Smooth muscle cell (in vitro differentiated cells): Measurements from ENCODE around the gene RCSD1. TPM values are rescaled to one million over a fixed set of nuclear protein-coding genes. Genes with fewer than 3 reads are reported as not detected.
A peak's percentile ranks its signal among the peaks of the same experiment; 100 is the strongest.
"Not testable (repeated sequence)": the region's sequence is repeated elsewhere in the genome, so short reads cannot be mapped to it uniquely, and the experiment has no call there.

ENCODE experiments used
- DNase-seq: peaks from one replicate; lab custom pipeline; 2025; ENCODE audit not compliant: unreplicated experiment; lab: John Stamatoyannopoulos, UW
- H2AFZ ChIP-seq: fragments of 200-600 bp; sonication (generic); 2 replicates; pipeline ENCODE4 v1.6.0; 2016; ENCODE audit warnings: antibody characterized with exemption, low read depth, mild to moderate bottlenecking
- H3F3A ChIP-seq: fragments of 200-600 bp; sonication (generic); 2 replicates; pipeline ENCODE4 v1.6.0; 2017; ENCODE audit warnings: antibody characterized with exemption, low read depth
- H3K27ac ChIP-seq: fragments of 200-600 bp; sonication (generic); 2 replicates; pipeline ENCODE4 v1.5.1; 2016; ENCODE audit warnings: low read depth, mild to moderate bottlenecking
- H3K27me3 ChIP-seq: fragments of 200-600 bp; sonication (generic); 2 replicates; pipeline ENCODE4 v1.6.1; 2016; ENCODE audit warnings: low read depth, mild to moderate bottlenecking
- H3K36me3 ChIP-seq: fragments of 200-600 bp; sonication (generic); 2 replicates; pipeline ENCODE4 v1.5.1; 2016; ENCODE audit warnings: low read depth
- H3K4me1 ChIP-seq: fragments of 200-600 bp; sonication (generic); 2 replicates; pipeline ENCODE4 v1.5.1; 2016; ENCODE audit warnings: low read depth
- H3K4me2 ChIP-seq: fragments of 200-600 bp; sonication (generic); 2 replicates; pipeline ENCODE4 v1.6.0; 2016; ENCODE audit warnings: mild to moderate bottlenecking
- H3K4me3 ChIP-seq: fragments of 200-600 bp; sonication (generic); 2 replicates; pipeline ENCODE4 v1.5.1; 2016; ENCODE audit warnings: mild to moderate bottlenecking
- H3K79me2 ChIP-seq: fragments of 200-600 bp; sonication (generic); 2 replicates; pipeline ENCODE4 v1.6.0; 2016; ENCODE audit warnings: low read depth, mild to moderate bottlenecking
- H3K9ac ChIP-seq: fragments of 200-600 bp; sonication (generic); 2 replicates; pipeline ENCODE4 v1.6.0; 2016; ENCODE audit warnings: low read depth
- H3K9me3 ChIP-seq: fragments of 200-600 bp; sonication (generic); replicated peaks from 2 replicates; pipeline ENCODE4 v1.5.1; 2016; ENCODE audit warnings: low read depth
- H4K20me1 ChIP-seq: fragments of 200-600 bp; sonication (generic); 2 replicates; pipeline ENCODE4 v1.6.0; 2016; ENCODE audit warnings: low read depth
- CTCF ChIP-seq: fragments of 200-600 bp; sonication (generic); IDR thresholded peaks from 2 replicates; pipeline ENCODE4 v1.5.1; 2017; ENCODE audit warnings: borderline replicate concordance, mild to moderate bottlenecking, antibody characterized with exemption; ENCODE audit not compliant: insufficient read depth, poor library complexity, severe bottlenecking
- WGBS: methylation state at CpG from one replicate; pipeline ENCODE4 v1.1.7; 2016; ENCODE audit warnings: low lambda C conversion rate; 5-methylcytosine and 5-hydroxymethylcytosine counted together
- polyA plus RNA-seq: library from polyadenylated mRNA; unstranded; fragments of >200 nt; fragmentation: Nextera tagmentation; extraction: Ambion mirVana; gene quantifications from 2 replicates; pipeline ENCODE4 v1.2.1, GENCODE V29; 2016
- total RNA-seq: library from RNA; depleted of rRNA; stranded (reverse); fragments of >200 nt; gene quantifications from 2 replicates; pipeline ENCODE4 v1.2.3, GENCODE V29; 2014

RCSD1 gene
- total and polyA plus RNA-seq, 2 experiments from 2014 or later = 0.40 TPM; not detected in 1

- Histone ChIP-seq H3F3A (peaks cover 6% of the 10 kb centered on the region), H3K9ac (no peak overlapping the region), H3K4me2 (no peak overlapping the region), H3K27me3 (no peaks in the 10 kb centered on the region), H4K20me1 (peaks cover 100% of the 10 kb centered on the region), H3K4me3 (no peak overlapping the region), H2AFZ (no peak overlapping the region), H3K79me2 (peaks cover 100% of the 10 kb centered on the region), H3K4me1 (peaks cover 14% of the 10 kb centered on the region), H3K9me3 (no peaks in the 10 kb centered on the region), H3K27ac (no peak overlapping the region), H3K36me3 (peaks cover 6% of the 10 kb centered on the region)
- TF ChIP-seq CTCF = no peak
- 87% methylated on average over 8 of the region's 8 CpGs for WGBS
- DNase-seq = no peak
These were observed 108.1 kb downstream of the RCSD1 start for GRCh38 chr1:167738158-167738557.

GRCh38 chr1:167739752-167740151 lies 109.7 kb downstream of the RCSD1 start:
- Histone ChIP-seq H3K27me3 (no peaks in the 10 kb centered on the region), H3F3A (peaks cover 6% of the 10 kb centered on the region), H3K79me2 (peaks cover 100% of the 10 kb centered on the region), H3K9me3 (no peaks in the 10 kb centered on the region), H4K20me1 (peaks cover 100% of the 10 kb centered on the region), H3K27ac (peak overlapping the region; percentile 4), H3K4me1 (peaks cover 14% of the 10 kb centered on the region), H2AFZ (no peak overlapping the region), H3K4me2 (no peak overlapping the region), H3K9ac (no peak overlapping the region), H3K36me3 (peaks cover 6% of the 10 kb centered on the region), H3K4me3 (no peak overlapping the region)
- WGBS = 41% methylated on average over 3 of the region's 3 CpGs
- DNase-seq = no peak
- TF ChIP-seq CTCF = no peak

GRCh38 chr1:167741103-167741502 lies 111.1 kb downstream of the RCSD1 start:
- not testable (repeated sequence) for H3K4me2 ChIP-seq, H3K36me3 ChIP-seq, H3K27me3 ChIP-seq, H3K4me3 ChIP-seq, H3K9ac ChIP-seq, H3F3A ChIP-seq, DNase-seq, H3K9me3 ChIP-seq, H2AFZ ChIP-seq
- Histone ChIP-seq H3K27ac (peak overlapping the region; percentile 6), H3K79me2 (peaks cover 100% of the 10 kb centered on the region), H3K4me1 (peaks cover 14% of the 10 kb centered on the region), H4K20me1 (peaks cover 100% of the 10 kb centered on the region)
- WGBS = 49% methylated on average over 7 of the region's 7 CpGs

GRCh38 chr1:167742392-167743057 lies 112.5 kb downstream of the RCSD1 start:
- not testable (repeated sequence) for H3K9me3 ChIP-seq, H2AFZ ChIP-seq, H3K36me3 ChIP-seq, H3K4me3 ChIP-seq, H3F3A ChIP-seq, DNase-seq, H3K9ac ChIP-seq, H3K27me3 ChIP-seq
- Histone ChIP-seq H4K20me1 (peaks cover 100% of the 10 kb centered on the region), H3K4me2 (peak overlapping the region; percentile 25), H3K27ac (peak overlapping the region; percentile 64), H3K79me2 (peaks cover 100% of the 10 kb centered on the region), H3K4me1 (peaks cover 14% of the 10 kb centered on the region)
- WGBS = 37% methylated on average over 1 of the region's 1 CpG
